ENCODE results near the gene BMP10. TPM values are rescaled to one million over a fixed set of nuclear protein-coding genes. Genes with fewer than 3 reads are reported as not detected.

BMP10 gene
- total RNA-seq, 1 donor from 2014 or later: 0.13 TPM

GRCh38 chr2:68909793-68910674 lies 38.8 kb upstream of the BMP10 start:
- DNase-seq (ENCODE audit: low spot score in 2 of 2, unreplicated experiment in 2 of 2): peak in 1 of 2 experiments; percentile 75
- peak; percentile 94 for TF ChIP-seq CTCF (IDR thresholded peaks at IDR 0.05; ENCODE audit: unreplicated experiment)
- H3K4me1 Mint-ChIP-seq: no peaks in the 10 kb centered on the region
- H3K27ac Mint-ChIP-seq: no peak overlapping the region
- H3K4me3 Mint-ChIP-seq: no peak overlapping the region
- no peaks in the 10 kb centered on the region for H3K36me3 Mint-ChIP-seq
- H3K9me3 Mint-ChIP-seq: no peaks in the 10 kb centered on the region
- no peaks in the 10 kb centered on the region for H3K27me3 Mint-ChIP-seq (ENCODE audit: low read depth)

GRCh38 chr2:68908392-68908970 lies 37.3 kb upstream of the BMP10 start:
- peaks cover 3% of the 10 kb centered on the region for H3K27me3 Mint-ChIP-seq (ENCODE audit: low read depth)
- H3K9me3 Mint-ChIP-seq: peaks cover 15% of the 10 kb centered on the region
- DNase-seq (ENCODE audit: low spot score in 2 of 2, unreplicated experiment in 2 of 2): no peak
- no peaks in the 10 kb centered on the region for H3K4me1 Mint-ChIP-seq
- no peak overlapping the region for H3K4me3 Mint-ChIP-seq
- no peak for TF ChIP-seq CTCF (IDR thresholded peaks at IDR 0.05; ENCODE audit: unreplicated experiment)
- no peaks in the 10 kb centered on the region for H3K36me3 Mint-ChIP-seq
- H3K27ac Mint-ChIP-seq: no peak overlapping the region

- Mint-ChIP-seq H3K36me3 (no peaks in the 10 kb centered on the region), H3K4me1 (no peaks in the 10 kb centered on the region), H3K27me3 (ENCODE audit: low read depth) (peaks cover 6% of the 10 kb centered on the region), H3K9me3 (peaks cover 21% of the 10 kb centered on the region), H3K27ac (no peak overlapping the region), H3K4me3 (no peak overlapping the region)
- TF ChIP-seq CTCF (IDR thresholded peaks at IDR 0.05; ENCODE audit: unreplicated experiment): no peak
- no peak for DNase-seq (ENCODE audit: low spot score in 2 of 2, unreplicated experiment in 2 of 2)
Observed at GRCh38 chr2:68907920-68908253, 36.7 kb upstream of the BMP10 start.

GRCh38 chr2:68907232-68907919 lies 36.2 kb upstream of the BMP10 start:
- Mint-ChIP-seq H3K27me3 (ENCODE audit: low read depth) (peaks cover 6% of the 10 kb centered on the region), H3K4me1 (no peaks in the 10 kb centered on the region), H3K9me3 (peaks cover 26% of the 10 kb centered on the region), H3K36me3 (no peaks in the 10 kb centered on the region), H3K4me3 (no peak overlapping the region), H3K27ac (no peak overlapping the region)
- TF ChIP-seq CTCF (IDR thresholded peaks at IDR 0.05; ENCODE audit: unreplicated experiment): no peak
- DNase-seq (ENCODE audit: low spot score in 2 of 2, unreplicated experiment in 2 of 2): no peak

- no peak for TF ChIP-seq CTCF (IDR thresholded peaks at IDR 0.05; ENCODE audit: unreplicated experiment)
- no peaks in the 10 kb centered on the region for H3K36me3 Mint-ChIP-seq
Observed at GRCh38 chr2:68906716-68907115, 35.5 kb upstream of the BMP10 start.

More at GRCh38 chr2:68906716-68907115, 35.5 kb upstream of the BMP10 start:
- Mint-ChIP-seq H3K27me3 (ENCODE audit: low read depth) (peaks cover 8% of the 10 kb centered on the region), H3K4me3 (no peak overlapping the region), H3K9me3 (peaks cover 33% of the 10 kb centered on the region), H3K4me1 (no peaks in the 10 kb centered on the region), H3K27ac (no peak overlapping the region)
- no peak for DNase-seq (ENCODE audit: low spot score in 2 of 2, unreplicated experiment in 2 of 2)

Data from mesothelial cell of epicardium (in vitro differentiated cells).